GM18507 (cell line): ENCODE results near the gene MYBPC2.
A peak's percentile ranks its signal among the peaks of the same experiment; 100 is the strongest.
"Not testable (repeated sequence)": the region's sequence is repeated elsewhere in the genome, so short reads cannot be mapped to it uniquely, and the experiment has no call there.

Experiments
- DNase-seq: peaks from one replicate; pipeline ENCODE4 v3.0.0; 2011; ENCODE audit warnings: low read depth; ENCODE audit not compliant: insufficient read length; ENCODE audit errors: extremely low spot score
- FAIRE-seq: peaks from 2 replicates; lab custom pipeline; 2011; peaks lifted over from hg19 to GRCh38; lab: Jason Lieb, UNC

Gene MYBPC2

GRCh38 chr19:50450369-50451222 is 17.9 kb downstream of the MYBPC2 start:
- DNase-seq (no peak), FAIRE-seq (no peak)

- no peak for FAIRE-seq
- DNase-seq: no peak
Measured at GRCh38 chr19:50451223-50451534, 18.5 kb downstream of the MYBPC2 start.

- no peak for FAIRE-seq
Measured at GRCh38 chr19:50453243-50453642, 20.6 kb downstream of the MYBPC2 start.

GRCh38 chr19:50455992-50456391 is 23.3 kb downstream of the MYBPC2 start:
- DNase-seq: no peak
- no peak for FAIRE-seq

More at GRCh38 chr19:50453243-50453642, 20.6 kb downstream of the MYBPC2 start:
- DNase-seq: no peak

GRCh38 chr19:50457300-50457699 is 24.6 kb downstream of the MYBPC2 start:
- FAIRE-seq (no peak), DNase-seq (no peak)

- FAIRE-seq (no peak), DNase-seq (no peak)
Measured at GRCh38 chr19:50458396-50459066, 25.8 kb downstream of the MYBPC2 start.

- FAIRE-seq (no peak), DNase-seq (no peak)
Measured at GRCh38 chr19:50459067-50459456, 26.4 kb downstream of the MYBPC2 start.

GRCh38 chr19:50459638-50460037 is 26.9 kb downstream of the MYBPC2 start:
- FAIRE-seq (no peak), DNase-seq (no peak)

- FAIRE-seq (peak; percentile 94), DNase-seq (peak; percentile 69)
Measured at GRCh38 chr19:50460161-50460765, 27.6 kb downstream of the MYBPC2 start.

- FAIRE-seq (peak; percentile 91), DNase-seq (peak; percentile 76)
Measured at GRCh38 chr19:50461066-50461875, 28.6 kb downstream of the MYBPC2 start.

GRCh38 chr19:50462970-50463369 is 30.3 kb downstream of the MYBPC2 start:
- DNase-seq (no peak), FAIRE-seq (no peak)

GRCh38 chr19:50464348-50464747 is 31.7 kb downstream of the MYBPC2 start:
- DNase-seq (no peak), FAIRE-seq (no peak)

- FAIRE-seq (no peak), DNase-seq (no peak)
Measured at GRCh38 chr19:50465000-50465399, 32.3 kb downstream of the MYBPC2 start.

- no peak for DNase-seq
- FAIRE-seq: no peak
Measured at GRCh38 chr19:50465986-50466705, 33.5 kb downstream of the MYBPC2 start.

GRCh38 chr19:50466706-50467039 is 34.0 kb downstream of the MYBPC2 start:
- FAIRE-seq: no peak

GRCh38 chr19:50467566-50467965 is 34.9 kb downstream of the MYBPC2 start:
- FAIRE-seq (no peak), DNase-seq (no peak)

More at GRCh38 chr19:50466706-50467039, 34.0 kb downstream of the MYBPC2 start:
- DNase-seq: no peak

GRCh38 chr19:50468818-50469217 is 36.1 kb downstream of the MYBPC2 start:
- FAIRE-seq: no peak
- DNase-seq: no peak

GRCh38 chr19:50473336-50473735 is 40.6 kb downstream of the MYBPC2 start:
- DNase-seq, FAIRE-seq: not testable (repeated sequence)

- FAIRE-seq (no peak), DNase-seq (no peak)
Measured at GRCh38 chr19:50475101-50475568, 42.4 kb downstream of the MYBPC2 start.
